Activated naive CD8-positive, alpha-beta T cell treated with anti-CD3 and anti-CD28 coated beads, Interleukin-2, amount 10 ng/mL, durations not matched to agents 7 days and 5 days (primary cell): ENCODE data around the gene DCTN5. TPM values are rescaled to one million over a fixed set of nuclear protein-coding genes. Genes with fewer than 3 reads are reported as not detected.
"Not testable (repeated sequence)": the region's sequence is repeated elsewhere in the genome, so short reads cannot be mapped to it uniquely, and the experiment has no call there.

ENCODE experiments used
- ATAC-seq: fragments of 150-1000 bp; cut with Tn5 transposase; one replicate; pipeline ENCODE4 v1.10.0; 2021; ENCODE audit warnings: low read depth, moderate library complexity
- POLR2A ChIA-PET: fragments of 350-600 bp; sonication (Branson Sonifier 250); formaldehyde crosslinking; loops from one replicate; lab custom pipeline; 2021; ENCODE audit warnings: antibody characterized with exemption; lab: Charles Lee
- DNase-seq: peaks from one replicate; pipeline ENCODE4 v3.0.0; 2021
- H3K27ac Mint-ChIP-seq: one replicate; pipeline ENCODE4 v1.8.0; 2022; ENCODE audit warnings: mild to moderate bottlenecking, mixed read lengths
- H3K27me3 Mint-ChIP-seq: one replicate; pipeline ENCODE4 v1.8.0; 2022; ENCODE audit warnings: mild to moderate bottlenecking, moderate library complexity, mixed read lengths
- H3K36me3 Mint-ChIP-seq: one replicate; pipeline ENCODE4 v1.8.0; 2021; ENCODE audit warnings: mild to moderate bottlenecking, mixed read lengths
- H3K4me1 Mint-ChIP-seq: one replicate; pipeline ENCODE4 v1.8.0; 2021; ENCODE audit warnings: mixed read lengths
- H3K4me3 Mint-ChIP-seq: one replicate; pipeline ENCODE4 v1.8.0; 2022; ENCODE audit warnings: mild to moderate bottlenecking, moderate library complexity, mixed read lengths
- H3K9me3 Mint-ChIP-seq: one replicate; pipeline ENCODE4 v1.8.0; 2021; ENCODE audit warnings: mixed read lengths
- total RNA-seq, 2 experiments: library from RNA; stranded (reverse); gene quantifications; one replicate each; pipeline ENCODE4 v1.2.3, GENCODE V29; 2021

DCTN5 gene
- total RNA-seq, 2 experiments from 2014 or later = 83.9 to 89.3 TPM

GRCh38 chr16:23705517-23705902 is 64.2 kb downstream of the DCTN5 start:
- Mint-ChIP-seq H3K36me3 (peaks cover 2% of the 10 kb centered on the region), H3K9me3 (peaks cover 4% of the 10 kb centered on the region), H3K4me1 (no peaks in the 10 kb centered on the region), H3K27ac (no peak overlapping the region), H3K4me3 (no peak overlapping the region), H3K27me3 (peaks cover 13% of the 10 kb centered on the region)
- DNase-seq (no peak), ATAC-seq (no peak)
- POLR2A ChIA-PET = no interaction called here

DNA sequence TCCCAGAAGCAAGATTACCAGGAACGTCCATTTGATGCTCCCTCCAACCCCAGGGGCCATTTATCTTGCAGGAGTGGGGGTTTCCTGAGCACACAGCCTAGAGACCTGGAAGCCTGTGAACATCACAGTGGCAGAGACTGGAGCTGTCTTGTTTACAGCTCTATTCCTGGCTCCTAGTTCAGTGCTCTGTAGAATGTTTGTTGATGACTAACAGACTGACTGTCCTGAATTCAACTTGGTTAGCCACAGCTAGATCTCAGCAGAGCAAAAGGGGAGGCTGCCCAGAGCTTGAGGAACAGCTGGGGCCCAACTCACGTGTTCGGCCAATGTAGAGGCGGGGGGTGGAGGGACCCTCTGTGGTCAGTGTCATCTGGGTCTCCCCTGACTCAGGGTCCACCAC is 65.2 kb downstream of the DCTN5 start:
- Mint-ChIP-seq H3K27me3 (peaks cover 14% of the 10 kb centered on the region), H3K4me3 (no peak overlapping the region), H3K27ac (no peak overlapping the region), H3K36me3 (peaks cover 2% of the 10 kb centered on the region), H3K4me1 (no peaks in the 10 kb centered on the region), H3K9me3 (peaks cover 4% of the 10 kb centered on the region)
- no peak for DNase-seq
- POLR2A ChIA-PET = no interaction called here
- no peak for ATAC-seq

DNA sequence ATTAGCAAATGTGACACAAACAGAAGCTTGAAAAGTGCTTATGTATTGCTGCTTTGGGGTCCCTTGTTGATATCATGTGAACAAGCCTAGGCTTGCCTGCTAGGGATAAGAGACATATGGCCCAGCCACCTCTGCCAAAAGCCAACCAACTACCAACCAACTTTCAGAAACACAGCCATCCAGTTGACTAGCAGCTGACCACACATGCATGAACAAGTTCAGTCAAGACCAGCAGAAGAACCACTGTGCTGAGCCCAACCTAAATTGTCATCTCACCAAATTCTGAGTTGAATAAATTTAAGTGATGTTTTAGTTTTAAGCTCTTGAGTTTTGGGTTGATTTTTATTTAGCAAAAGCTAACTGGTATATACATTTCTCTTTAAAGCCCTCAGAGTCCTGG is 68.3 kb downstream of the DCTN5 start:
- DNase-seq = no peak
- H3K4me3 Mint-ChIP-seq = no peak overlapping the region
- no peak for ATAC-seq
- peaks cover 2% of the 10 kb centered on the region for H3K9me3 Mint-ChIP-seq
- no peak overlapping the region for H3K27ac Mint-ChIP-seq
- H3K36me3 Mint-ChIP-seq = peaks cover 1% of the 10 kb centered on the region
- H3K4me1 Mint-ChIP-seq = peaks cover under 1% of the 10 kb centered on the region
- POLR2A ChIA-PET = no interaction called here
- peaks cover 33% of the 10 kb centered on the region for H3K27me3 Mint-ChIP-seq

DNA sequence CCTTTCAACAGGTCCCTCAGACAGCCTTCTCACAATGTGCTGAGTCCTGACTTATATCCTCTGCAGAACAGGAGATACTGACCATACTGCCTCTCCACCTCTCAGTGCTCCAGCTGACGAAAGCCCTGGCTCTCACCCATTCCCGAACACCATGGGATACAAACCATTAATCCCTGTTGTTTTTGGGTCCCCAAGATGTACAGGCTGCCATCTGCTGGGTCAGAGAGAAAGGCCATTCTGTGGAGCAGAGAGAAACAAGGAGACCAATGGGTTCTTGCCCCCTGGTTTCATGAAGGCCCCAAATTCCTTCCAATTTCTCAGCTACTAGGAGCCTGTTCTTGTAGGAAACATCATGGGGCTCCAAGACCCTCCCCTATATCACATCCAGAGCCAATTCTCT is 68.7 kb downstream of the DCTN5 start:
- Mint-ChIP-seq H3K36me3 (peaks cover 1% of the 10 kb centered on the region), H3K4me1 (peaks cover 1% of the 10 kb centered on the region), H3K9me3 (peaks cover 2% of the 10 kb centered on the region), H3K4me3 (no peak overlapping the region), H3K27ac (no peak overlapping the region), H3K27me3 (peaks cover 37% of the 10 kb centered on the region)
- POLR2A ChIA-PET = no interaction called here
- DNase-seq = no peak
- no peak for ATAC-seq

GRCh38 chr16:23710504-23710903 is 69.2 kb downstream of the DCTN5 start:
- POLR2A ChIA-PET = no interaction called here
- DNase-seq (no peak), ATAC-seq (no peak)
- no peak overlapping the region for H3K4me3 Mint-ChIP-seq
- H3K27me3 Mint-ChIP-seq = peaks cover 39% of the 10 kb centered on the region
- H3K27ac Mint-ChIP-seq = no peak overlapping the region
- H3K36me3 Mint-ChIP-seq = peaks cover 1% of the 10 kb centered on the region
- peaks cover 2% of the 10 kb centered on the region for H3K9me3 Mint-ChIP-seq
- peaks cover 1% of the 10 kb centered on the region for H3K4me1 Mint-ChIP-seq

GRCh38 chr16:23711785-23712184 is 70.5 kb downstream of the DCTN5 start:
- Mint-ChIP-seq H3K4me1 (peaks cover 1% of the 10 kb centered on the region), H3K27ac (no peak overlapping the region), H3K4me3 (no peak overlapping the region), H3K27me3 (peaks cover 41% of the 10 kb centered on the region), H3K9me3 (peaks cover 2% of the 10 kb centered on the region), H3K36me3 (peaks cover 1% of the 10 kb centered on the region)
- POLR2A ChIA-PET = no interaction called here
- DNase-seq (no peak), ATAC-seq (no peak)

- H3K9me3 Mint-ChIP-seq = peaks cover 2% of the 10 kb centered on the region
- H3K27ac Mint-ChIP-seq = no peak within 1 kb of the TSS
- peaks cover 1% of the 10 kb centered on the region for H3K4me1 Mint-ChIP-seq
- POLR2A ChIA-PET = no interaction called here
- no peak for DNase-seq
- no peak within 1 kb of the TSS for H3K4me3 Mint-ChIP-seq
- no peak for ATAC-seq
- peaks cover 1% of the 10 kb centered on the region for H3K36me3 Mint-ChIP-seq
- H3K27me3 Mint-ChIP-seq = peaks cover 49% of the 10 kb centered on the region
Measured at GRCh38 chr16:23712976-23713375, 71.7 kb downstream of the DCTN5 start, which contains the start of gene ERN2. ERN2 (minus strand) TSS chr16:23713222; CDS start chr16:23713187, 35 bp downstream.

DNA sequence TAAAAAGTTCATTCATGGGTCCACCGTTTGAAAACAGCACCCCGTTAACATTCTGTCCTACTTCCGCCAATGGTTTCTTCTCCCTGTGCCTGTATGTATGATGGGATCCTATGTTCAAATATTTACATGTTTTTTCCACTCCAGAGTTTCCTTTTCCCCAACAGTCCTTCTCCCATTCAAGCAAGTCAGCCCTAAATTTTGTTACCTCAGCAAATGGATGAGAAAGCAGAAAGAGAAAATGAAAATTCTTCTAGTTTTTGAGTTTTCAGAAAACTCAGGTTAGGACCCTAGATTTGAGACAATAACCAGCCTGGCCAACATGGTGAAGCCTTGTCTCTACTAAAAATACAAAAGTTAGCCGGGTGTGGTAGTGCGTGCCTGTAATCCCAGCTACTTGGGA is 75.2 kb downstream of the DCTN5 start:
- H3K4me3 Mint-ChIP-seq = no peak overlapping the region
- ATAC-seq (no peak), DNase-seq (no peak)
- peaks cover 44% of the 10 kb centered on the region for H3K27me3 Mint-ChIP-seq
- no peak overlapping the region for H3K27ac Mint-ChIP-seq
- H3K4me1 Mint-ChIP-seq = peaks cover 1% of the 10 kb centered on the region
- no peaks in the 10 kb centered on the region for H3K9me3 Mint-ChIP-seq
- H3K36me3 Mint-ChIP-seq = peaks cover 1% of the 10 kb centered on the region
- POLR2A ChIA-PET = no interaction called here

DNA sequence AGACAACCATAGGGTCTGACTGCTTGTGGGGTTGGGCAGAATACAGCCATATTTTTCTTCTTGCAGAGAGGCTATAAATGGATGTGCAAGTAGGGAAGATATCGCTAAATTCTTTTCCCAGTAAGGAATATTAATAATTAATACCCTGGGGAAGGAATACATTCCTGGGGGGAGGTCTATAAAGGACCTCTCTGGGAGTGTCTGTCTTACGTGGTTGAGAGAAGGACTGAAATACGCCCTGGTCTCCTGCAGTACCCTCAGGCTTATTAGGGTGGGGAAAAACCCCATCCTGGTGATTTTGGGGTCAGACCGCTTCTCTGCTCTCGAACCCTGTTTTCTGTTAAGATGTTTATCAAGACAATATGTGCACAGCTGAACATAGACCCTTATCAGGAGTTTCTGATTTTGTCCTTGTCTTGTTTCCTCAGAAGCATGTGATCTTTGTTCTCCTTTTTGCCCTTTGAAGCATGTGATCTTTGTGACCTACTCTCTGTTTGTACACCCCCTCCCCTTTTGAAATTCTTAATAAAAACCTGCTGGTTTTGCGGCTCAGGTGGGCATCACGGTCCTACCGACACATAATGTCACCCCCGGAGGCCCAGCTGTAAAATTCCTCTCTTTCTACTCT is 81.5 kb downstream of the DCTN5 start:
- H3K9me3 Mint-ChIP-seq, H3K27me3 Mint-ChIP-seq, H3K27ac Mint-ChIP-seq, ATAC-seq, DNase-seq, POLR2A ChIA-PET, H3K36me3 Mint-ChIP-seq, H3K4me1 Mint-ChIP-seq, H3K4me3 Mint-ChIP-seq: not testable (repeated sequence)

DNA sequence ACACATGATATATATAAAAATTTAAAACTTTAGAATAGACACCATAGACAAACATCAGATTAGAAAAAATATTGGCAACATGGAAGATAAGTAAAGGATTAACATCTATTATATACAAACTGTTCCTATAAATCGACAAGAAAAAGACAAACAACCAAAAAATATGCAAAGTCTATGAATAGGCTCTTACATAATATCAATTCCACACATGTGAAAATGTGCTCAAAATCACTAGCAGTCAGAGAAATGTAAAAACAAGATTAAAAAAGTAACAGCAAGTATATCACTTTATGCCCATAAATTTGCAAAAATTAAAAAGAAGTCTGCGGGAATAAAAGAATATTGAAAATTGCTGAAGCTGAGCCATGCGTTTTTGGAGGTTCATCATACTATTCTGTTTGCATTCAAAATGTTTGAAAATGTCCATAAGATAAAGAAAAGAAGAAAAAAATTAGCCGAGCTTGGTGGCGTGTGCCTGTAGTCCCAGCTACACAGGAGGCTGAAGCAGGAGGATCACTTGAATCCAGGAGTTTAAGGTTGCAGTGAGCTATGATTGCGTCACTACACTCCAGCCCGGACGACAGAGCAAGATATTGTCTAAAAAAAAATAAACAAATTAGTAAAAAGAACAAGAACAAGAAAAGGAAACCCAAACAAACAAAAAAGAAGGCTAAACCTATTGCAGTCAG is 83.0 kb downstream of the DCTN5 start:
- Mint-ChIP-seq H3K27me3 (peaks cover 2% of the 10 kb centered on the region), H3K9me3 (peaks cover 5% of the 10 kb centered on the region), H3K27ac (no peak overlapping the region), H3K4me3 (no peak overlapping the region), H3K4me1 (peaks cover 2% of the 10 kb centered on the region), H3K36me3 (no peaks in the 10 kb centered on the region)
- POLR2A ChIA-PET = no interaction called here
- DNase-seq (no peak), ATAC-seq (no peak)

GRCh38 chr16:23724785-23725131 is 83.5 kb downstream of the DCTN5 start:
- no peak overlapping the region for H3K4me3 Mint-ChIP-seq
- POLR2A ChIA-PET = no interaction called here
- peaks cover 2% of the 10 kb centered on the region for H3K27me3 Mint-ChIP-seq
- peaks cover 2% of the 10 kb centered on the region for H3K4me1 Mint-ChIP-seq
- ATAC-seq (no peak), DNase-seq (no peak)
- H3K9me3 Mint-ChIP-seq = peaks cover 5% of the 10 kb centered on the region
- no peaks in the 10 kb centered on the region for H3K36me3 Mint-ChIP-seq
- no peak overlapping the region for H3K27ac Mint-ChIP-seq

- H3K4me3 Mint-ChIP-seq = no peak overlapping the region
- peaks cover 5% of the 10 kb centered on the region for H3K27me3 Mint-ChIP-seq
- POLR2A ChIA-PET = no interaction called here
- ATAC-seq = no peak
- H3K9me3 Mint-ChIP-seq = peaks cover 5% of the 10 kb centered on the region
- H3K36me3 Mint-ChIP-seq = no peaks in the 10 kb centered on the region
- no peak overlapping the region for H3K27ac Mint-ChIP-seq
- H3K4me1 Mint-ChIP-seq = peaks cover 4% of the 10 kb centered on the region
- DNase-seq = no peak
Measured at GRCh38 chr16:23726710-23727109, 85.4 kb downstream of the DCTN5 start.
